Liver (tissue), 9 donors: ENCODE measurements around the gene EXOC4. TPM values are rescaled to one million over a fixed set of nuclear protein-coding genes. Genes with fewer than 3 reads are reported as not detected.

ENCODE experiments used
- DNase-seq: peaks from one replicate; pipeline ENCODE4 v3.0.0-alpha.2; 2017; ENCODE audit warnings: low spot score
- H3K27ac ChIP-seq, 2 donors: one replicate each; pipeline ENCODE4 v1.7.0; 2013; ENCODE audit warnings: inconsistent platforms in 2 of 2, low read length in 2 of 2, control low read depth in 1 of 2, low read depth in 1 of 2, mild to moderate bottlenecking in 1 of 2
- H3K27me3 ChIP-seq, 4 donors: one replicate each; pipeline versions ENCODE4 v1.6.1 to v1.7.0; 2013; ENCODE audit warnings: low read length in 3 of 4, inconsistent platforms in 1 of 4, mild to moderate bottlenecking in 1 of 4, moderate library complexity in 1 of 4; ENCODE audit not compliant: control insufficient read depth in 4 of 4, insufficient read depth in 4 of 4
- H3K36me3 ChIP-seq, 4 donors: one replicate each; pipeline versions ENCODE4 v1.6.1 to v1.7.0; 2013; ENCODE audit warnings: low read length in 3 of 4, mild to moderate bottlenecking in 3 of 4, low read depth in 1 of 4, moderate library complexity in 1 of 4; ENCODE audit not compliant: control insufficient read depth in 4 of 4, insufficient read depth in 3 of 4
- H3K4me1 ChIP-seq, 4 donors: one replicate each; pipeline versions ENCODE4 v1.6.1 to v1.7.0; 2013; ENCODE audit warnings: low read length in 3 of 4, mild to moderate bottlenecking in 3 of 4, moderate library complexity in 1 of 4; ENCODE audit not compliant: control insufficient read depth in 4 of 4, insufficient read depth in 4 of 4
- H3K4me3 ChIP-seq, 3 donors: one replicate each; pipeline versions ENCODE4 v1.6.1 to v1.7.0; 2013; ENCODE audit warnings: low read length in 3 of 3, control low read depth in 1 of 3, low read depth in 1 of 3, mild to moderate bottlenecking in 1 of 3
- H3K9ac ChIP-seq, 2 donors: one replicate each; pipeline ENCODE4 v1.7.0; 2013; ENCODE audit warnings: low read length in 2 of 2, mild to moderate bottlenecking in 2 of 2, moderate library complexity in 2 of 2, control low read depth in 1 of 2, low read depth in 1 of 2
- H3K9me3 ChIP-seq, 4 donors: one replicate each; pipeline versions ENCODE4 v1.6.1 to v1.7.0; 2013; ENCODE audit warnings: low read length in 3 of 4; ENCODE audit not compliant: control insufficient read depth in 4 of 4
- ATF3 ChIP-seq: IDR thresholded peaks from 2 replicates; pipeline ENCODE4 v1.6.1; 2016; ENCODE audit warnings: antibody characterized with exemption
- CTCF ChIP-seq: fragments of 150-350 bp; IDR thresholded peaks from 2 replicates; pipeline ENCODE4 v1.5.1; 2017; ENCODE audit warnings: improper control_type of control experiment, low read depth, low read length; ENCODE audit not compliant: missing input control
- EGR1 ChIP-seq, 2 donors: IDR thresholded peaks; 2 replicates each; pipeline ENCODE4 v1.6.1; 2016 to 2018; ENCODE audit warnings: antibody characterized with exemption in 2 of 2, low read depth in 2 of 2
- FOXA1 ChIP-seq: IDR thresholded peaks from 2 replicates; pipeline ENCODE4 v1.6.1; 2016; ENCODE audit warnings: antibody characterized with exemption
- FOXA2 ChIP-seq: IDR thresholded peaks from 2 replicates; pipeline ENCODE4 v1.6.1; 2016; ENCODE audit warnings: antibody characterized with exemption
- GABPA ChIP-seq, 2 donors: IDR thresholded peaks in 1 of 2; conservative IDR thresholded peaks in 1 of 2; 2 replicates each; pipeline ENCODE4 v1.6.1; 2016; ENCODE audit warnings: antibody characterized with exemption in 2 of 2, mild to moderate bottlenecking in 1 of 2, moderate library complexity in 1 of 2
- HNF4A ChIP-seq, 2 donors: conservative IDR thresholded peaks; 2 replicates each; pipeline ENCODE4 v1.6.1; 2016; ENCODE audit warnings: antibody characterized with exemption in 2 of 2, mild to moderate bottlenecking in 2 of 2
- HNF4G ChIP-seq: IDR thresholded peaks from 2 replicates; pipeline ENCODE4 v1.6.1; 2016; ENCODE audit warnings: antibody characterized with exemption
- JUND ChIP-seq, 2 donors: IDR thresholded peaks; 2 replicates each; pipeline ENCODE4 v1.6.1; 2016; ENCODE audit warnings: antibody characterized with exemption in 2 of 2
- MAX ChIP-seq: IDR thresholded peaks from 2 replicates; pipeline ENCODE4 v1.6.1; 2016; ENCODE audit warnings: antibody characterized with exemption
- NR2F2 ChIP-seq: IDR thresholded peaks from 2 replicates; pipeline ENCODE4 v1.6.1; 2016; ENCODE audit warnings: antibody characterized with exemption
- RAD21 ChIP-seq, 2 donors: IDR thresholded peaks; 2 replicates each; pipeline ENCODE4 v1.6.1; 2016; ENCODE audit warnings: antibody characterized with exemption in 2 of 2, mild to moderate bottlenecking in 2 of 2
- RXRA ChIP-seq, 2 donors: IDR thresholded peaks; 2 replicates each; pipeline ENCODE4 v1.6.1; 2017 to 2018; ENCODE audit warnings: antibody characterized with exemption in 2 of 2, mild to moderate bottlenecking in 1 of 2
- SP1 ChIP-seq: IDR thresholded peaks from 2 replicates; pipeline ENCODE4 v1.6.1; 2018; ENCODE audit warnings: antibody characterized with exemption, mild to moderate bottlenecking
- TAF1 ChIP-seq: conservative IDR thresholded peaks from 2 replicates; pipeline ENCODE4 v1.6.1; 2016; ENCODE audit warnings: antibody characterized with exemption, mild to moderate bottlenecking
- YY1 ChIP-seq: IDR thresholded peaks from 2 replicates; pipeline ENCODE4 v1.6.1; 2016; ENCODE audit warnings: antibody characterized with exemption, mild to moderate bottlenecking
- ZBTB33 ChIP-seq: IDR thresholded peaks from 2 replicates; pipeline ENCODE4 v1.6.1; 2016; ENCODE audit warnings: antibody characterized with exemption
- WGBS: extraction: QIAGEN DNeasy Blood & Tissue Kit; methylation state at CpG from one replicate; pipeline ENCODE4 v1.1.7; 2013; 5-methylcytosine and 5-hydroxymethylcytosine counted together
- polyA plus RNA-seq, 2 donors: library from polyadenylated mRNA; stranded (reverse) in 1 of 2; unstranded in 1 of 2; fragments of 200-250 nt in 1 of 2; fragments of >200 nt in 1 of 2; fragmentation: Nextera tagmentation in 1 of 2; extraction: Ambion mirVana in 1 of 2; gene quantifications; one replicate each; pipeline versions ENCODE4 v1.2.1 to v1.2.3, GENCODE V29; 2013 to 2015
- total RNA-seq, 2 donors: library from RNA; depleted of rRNA; stranded (reverse); fragments of >200 nt; gene quantifications; one replicate each; pipeline ENCODE4 v1.2.3, GENCODE V29; 2014
- donor health status: healthy.
- donor health status: healthy.
- donor health status: healthy.
- donor health status: healthy.
- donor health status: healthy.

The EXOC4 gene
- total and polyA plus RNA-seq, 4 donors, result 9.5 to 55.9 (median 23.6) TPM

- Histone ChIP-seq H3K4me3 (no peak overlapping the region), H3K27ac (no peak overlapping the region), H3K27me3 (no peaks in the 10 kb centered on the region), H3K9ac (no peak overlapping the region), H3K36me3 (no peaks in the 10 kb centered on the region), H3K4me1 (no peaks in the 10 kb centered on the region), H3K9me3 (no peaks in the 10 kb centered on the region)
- 99% methylated on average over 2 of the region's 2 CpGs for WGBS
- DNase-seq, result no peak
- TF ChIP-seq GABPA (IDR thresholded peaks at IDR 0.05 in 1 of 2, conservative IDR thresholded peaks at IDR 0.05 in 1 of 2), result no peak
These were observed 301.5 kb downstream of the EXOC4 start for GRCh38 chr7:133554330-133554729.

GRCh38 chr7:133556048-133556447 is 303.2 kb downstream of the EXOC4 start:
- DNase-seq, result no peak
- Histone ChIP-seq H3K27ac (no peak overlapping the region), H3K27me3 (no peaks in the 10 kb centered on the region), H3K9ac (no peak overlapping the region), H3K4me1 (no peaks in the 10 kb centered on the region), H3K9me3 (no peaks in the 10 kb centered on the region), H3K36me3 (no peaks in the 10 kb centered on the region), H3K4me3 (no peak overlapping the region)
- TF ChIP-seq ZBTB33 (no peak), EGR1 (IDR thresholded peaks at IDR 0.05; ENCODE audit: low read depth in 2 of 2) (no peak), RXRA (IDR thresholded peaks at IDR 0.05) (no peak), NR2F2 (no peak), SP1 (no peak)
- 43% methylated on average over 2 of the region's 2 CpGs for WGBS

GRCh38 chr7:133556553-133556952 is 303.7 kb downstream of the EXOC4 start:
- DNase-seq, result no peak
- H3K27ac ChIP-seq, result no peak overlapping the region
- TF ChIP-seq EGR1 (IDR thresholded peaks at IDR 0.05; ENCODE audit: low read depth in 2 of 2), result no peak
- no peak for TF ChIP-seq FOXA2
- no peak for TF ChIP-seq FOXA1
- H3K36me3 ChIP-seq, result no peaks in the 10 kb centered on the region
- 97% methylated on average over 6 of the region's 6 CpGs for WGBS
- H3K4me1 ChIP-seq, result no peaks in the 10 kb centered on the region
- no peaks in the 10 kb centered on the region for H3K27me3 ChIP-seq
- H3K9ac ChIP-seq, result no peak overlapping the region
- no peaks in the 10 kb centered on the region for H3K9me3 ChIP-seq
- no peak overlapping the region for H3K4me3 ChIP-seq

- H3K4me3 ChIP-seq, result no peak overlapping the region
- no peak for TF ChIP-seq TAF1
- TF ChIP-seq JUND (IDR thresholded peaks at IDR 0.05), result no peak
- no peak for TF ChIP-seq ATF3
- no peak for TF ChIP-seq FOXA2
- TF ChIP-seq HNF4A (conservative IDR thresholded peaks at IDR 0.05), result no peak
- no peak for TF ChIP-seq EGR1 (IDR thresholded peaks at IDR 0.05; ENCODE audit: low read depth in 2 of 2)
- no peak for TF ChIP-seq FOXA1
- TF ChIP-seq MAX, result no peak
- TF ChIP-seq ZBTB33, result no peak
- TF ChIP-seq HNF4G, result no peak
- TF ChIP-seq SP1, result no peak
- TF ChIP-seq RXRA (IDR thresholded peaks at IDR 0.05), result no peak
- TF ChIP-seq NR2F2, result no peak
- no peak for TF ChIP-seq RAD21 (IDR thresholded peaks at IDR 0.05)
- TF ChIP-seq CTCF, result no peak
- no peak for TF ChIP-seq YY1
These were observed 308.0 kb downstream of the EXOC4 start for GRCh38 chr7:133560900-133561299.

More at GRCh38 chr7:133560900-133561299, 308.0 kb downstream of the EXOC4 start:
- 91% methylated on average over 2 of the region's 2 CpGs for WGBS
- no peak overlapping the region for H3K9ac ChIP-seq
- no peaks in the 10 kb centered on the region for H3K27me3 ChIP-seq
- no peaks in the 10 kb centered on the region for H3K36me3 ChIP-seq
- DNase-seq, result no peak
- no peaks in the 10 kb centered on the region for H3K4me1 ChIP-seq
- no peaks in the 10 kb centered on the region for H3K9me3 ChIP-seq
- no peak overlapping the region for H3K27ac ChIP-seq
